Measurements from ENCODE around the gene AMPD3.

Gene AMPD3

DNA sequence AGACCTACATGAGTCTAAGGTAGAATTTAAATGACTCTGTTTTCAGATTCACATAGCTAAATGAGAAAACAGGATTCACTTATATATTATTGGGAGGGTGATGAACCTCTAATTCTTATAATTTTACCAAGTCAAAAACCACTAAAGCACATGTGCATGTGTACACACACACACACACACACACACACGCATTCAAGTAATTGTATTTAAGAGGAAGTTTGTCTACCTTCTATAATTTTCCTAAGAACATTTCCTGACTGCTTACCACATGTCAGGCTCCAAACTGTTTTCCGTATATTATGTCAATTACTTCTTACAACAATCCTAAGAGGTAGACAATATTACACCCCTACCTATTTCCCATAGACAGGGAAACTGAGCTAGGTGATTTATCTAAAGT lies 79.3 kb downstream of the AMPD3 start:
- no peak for DNase-seq (ENCODE audit: low read depth in 4 of 4, low spot score in 1 of 4)

DNA sequence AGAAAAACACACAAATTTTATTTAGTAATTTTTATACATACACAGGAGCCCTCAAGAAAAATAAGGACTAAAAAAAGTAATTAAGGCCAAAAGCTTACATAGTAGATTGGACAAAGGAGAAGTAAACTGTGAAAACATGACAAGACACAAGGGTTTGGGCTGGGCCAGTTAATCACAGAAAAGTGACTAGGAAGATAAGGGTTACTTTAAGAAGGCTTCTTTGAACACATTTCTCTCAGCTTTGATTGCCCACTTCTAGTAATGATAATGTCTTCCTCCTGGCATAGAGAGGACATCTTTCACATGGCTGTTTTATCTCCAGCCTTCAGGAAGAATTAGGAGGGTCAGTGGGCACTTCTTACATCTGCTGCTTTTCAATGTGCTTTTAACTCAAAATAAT lies 82.5 kb downstream of the AMPD3 start:
- DNase-seq (ENCODE audit: low read depth in 4 of 4, low spot score in 1 of 4) = no peak

DNA sequence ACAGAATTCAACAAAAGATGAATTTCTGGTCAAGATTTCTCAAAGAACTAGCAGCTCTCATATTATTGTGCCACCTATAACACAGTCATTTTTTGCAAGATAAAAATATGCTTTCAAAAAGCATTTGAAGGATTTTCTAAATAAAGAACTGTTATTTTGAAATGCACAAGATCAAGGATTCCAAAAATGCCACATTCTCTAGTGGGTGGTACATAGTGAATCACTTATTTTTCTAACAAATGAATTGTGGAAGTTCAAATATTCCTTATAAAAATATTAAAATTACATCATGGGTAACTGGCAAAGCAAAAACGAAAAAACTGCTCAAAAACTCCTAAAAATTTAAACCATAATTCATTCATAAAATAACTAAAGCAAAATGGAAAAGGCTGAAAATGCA lies 83.9 kb downstream of the AMPD3 start:
- DNase-seq (ENCODE audit: low read depth in 4 of 4, low spot score in 1 of 4) = no peak

DNA sequence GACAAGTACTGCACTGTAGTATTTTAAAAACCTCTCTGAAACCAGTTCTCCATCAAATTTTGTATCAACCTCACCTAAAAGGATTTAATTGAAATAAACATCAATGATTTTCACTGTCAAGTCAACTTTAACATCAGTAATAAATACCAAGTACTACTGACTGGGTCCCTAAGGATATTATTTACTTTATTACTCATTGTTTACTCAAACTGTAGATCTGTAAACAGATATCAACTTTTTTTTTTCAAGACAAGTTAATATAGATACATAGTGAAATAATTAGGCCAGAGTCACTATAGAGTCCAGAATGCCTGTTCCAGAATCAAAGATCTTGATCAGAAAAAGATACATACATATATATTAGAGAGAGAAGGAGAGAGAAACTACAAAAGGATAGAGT lies 84.3 kb downstream of the AMPD3 start:
- no peak for DNase-seq (ENCODE audit: low read depth in 4 of 4, low spot score in 1 of 4)

DNA sequence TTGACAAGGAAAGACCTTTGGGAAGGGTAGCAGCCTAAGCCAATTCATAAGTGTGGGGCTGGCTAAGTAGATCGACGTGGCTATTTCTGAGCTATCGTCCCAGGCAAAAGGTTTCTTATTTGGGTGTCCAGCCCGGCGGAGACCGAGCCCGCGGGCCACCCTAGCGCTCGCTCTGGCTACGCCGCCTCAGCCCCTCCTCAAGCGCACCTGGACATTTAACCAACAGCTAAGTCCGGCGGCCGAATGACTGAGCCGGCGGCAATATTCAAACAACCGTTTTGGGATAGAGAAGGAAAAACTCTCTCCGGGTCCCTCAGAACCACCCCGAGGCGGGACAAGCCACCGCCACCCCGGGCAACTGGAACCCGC lies 85.5 kb downstream of the AMPD3 start:
- peak in 1 of 4 experiments; percentile 0 for DNase-seq (ENCODE audit: low read depth in 4 of 4, low spot score in 1 of 4)

DNA sequence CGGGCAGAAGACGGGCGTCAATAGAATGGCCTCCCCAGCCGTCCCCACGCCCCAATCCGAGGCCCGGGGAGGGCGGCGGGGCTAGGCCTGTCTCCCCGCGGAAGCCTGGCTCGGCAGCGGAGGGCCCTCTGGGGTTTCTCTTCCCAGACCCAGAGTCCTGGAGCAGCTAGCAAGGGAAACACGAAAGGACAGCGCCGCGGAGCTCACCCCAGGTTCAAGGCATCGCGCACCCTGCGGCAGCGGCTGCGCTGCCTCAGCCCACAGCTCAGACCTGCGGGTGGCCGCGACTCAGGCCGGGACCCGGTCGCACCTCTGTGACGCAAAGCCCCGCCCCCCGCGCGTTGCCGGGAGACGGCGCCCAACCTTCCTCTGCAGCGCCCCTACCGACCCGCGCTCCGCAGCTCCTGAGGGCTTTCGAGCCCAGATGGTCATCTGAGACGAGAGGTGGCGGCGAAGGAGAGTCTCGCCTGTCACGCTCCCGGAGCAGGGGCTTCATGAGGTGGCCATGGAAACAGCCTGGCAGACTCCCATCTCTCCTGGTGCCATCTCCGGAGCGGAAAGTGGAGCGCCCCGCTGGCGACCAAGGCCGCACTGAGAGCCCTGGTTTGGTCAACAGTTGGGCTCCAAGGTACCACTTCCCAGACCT lies 86.0 kb downstream of the AMPD3 start, which contains the start of gene RNF141:
Gene RNF141 (minus strand): TSS at position 273 of the 646 bp plus-strand sequence. CDS start 7,029 bp downstream, outside the sequence.
- peak; percentile 96 to 97 (median 97) for DNase-seq (ENCODE audit: low read depth in 4 of 4, low spot score in 1 of 4)

DNA sequence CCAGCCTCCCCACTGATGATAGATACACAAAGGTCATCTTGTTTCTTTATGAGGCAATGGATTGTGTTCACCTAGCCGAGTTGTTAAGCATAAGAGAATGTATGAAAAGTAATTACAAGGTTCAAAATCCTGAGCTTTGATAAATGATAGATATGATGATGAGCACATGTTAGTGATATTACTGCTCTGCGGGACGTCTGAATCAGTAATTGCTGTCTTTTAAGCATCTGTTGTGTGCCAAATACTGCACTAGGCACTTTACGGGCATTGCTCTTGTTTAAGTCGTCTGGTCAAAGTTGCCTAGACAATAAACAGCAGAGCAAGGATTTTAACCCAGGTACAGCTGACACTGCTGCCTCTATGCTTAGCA lies 86.5 kb downstream of the AMPD3 start:
- DNase-seq (ENCODE audit: low read depth in 4 of 4, low spot score in 1 of 4) = no peak

DNA sequence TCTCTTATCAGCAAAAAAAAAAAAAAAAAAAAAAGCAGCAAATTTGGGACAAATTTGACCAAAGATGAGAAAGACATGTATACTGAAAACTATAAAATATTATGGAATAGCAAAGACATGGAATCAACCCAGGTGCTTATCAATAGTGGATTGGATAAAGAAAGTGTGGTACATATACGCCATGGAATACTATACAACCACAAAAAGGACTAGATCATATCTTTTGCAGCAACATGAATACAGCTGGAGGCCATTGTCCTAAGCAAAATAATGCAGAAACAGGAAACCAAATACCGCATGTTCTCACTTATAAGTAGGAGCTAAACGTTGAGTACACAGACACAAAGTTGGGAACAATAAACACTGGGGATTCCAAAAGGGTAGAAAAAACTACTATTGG lies 87.7 kb downstream of the AMPD3 start:
- no peak for DNase-seq (ENCODE audit: low read depth in 4 of 4, low spot score in 1 of 4)

DNA sequence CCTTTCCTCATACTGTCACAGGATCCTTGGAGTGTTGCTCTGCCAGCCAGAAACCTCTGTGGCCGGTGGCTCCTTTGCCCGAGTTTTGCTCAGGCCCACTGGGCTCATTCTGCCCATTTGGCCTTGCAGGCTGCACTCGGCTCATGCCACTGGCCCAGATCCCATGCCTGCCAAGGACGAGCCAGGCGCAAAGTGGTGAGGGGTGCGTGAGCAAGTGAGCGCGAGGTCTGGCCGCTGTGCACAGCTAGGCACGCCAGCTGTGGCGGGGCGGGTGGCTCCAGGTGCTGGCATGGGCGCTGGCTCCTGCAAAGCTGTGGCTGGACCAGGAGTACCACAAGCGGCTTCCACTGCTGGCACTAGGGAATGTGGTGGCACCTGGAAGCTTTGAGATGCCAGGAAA lies 88.7 kb downstream of the AMPD3 start:
- no peak for DNase-seq (ENCODE audit: low read depth in 4 of 4, low spot score in 1 of 4)

DNA sequence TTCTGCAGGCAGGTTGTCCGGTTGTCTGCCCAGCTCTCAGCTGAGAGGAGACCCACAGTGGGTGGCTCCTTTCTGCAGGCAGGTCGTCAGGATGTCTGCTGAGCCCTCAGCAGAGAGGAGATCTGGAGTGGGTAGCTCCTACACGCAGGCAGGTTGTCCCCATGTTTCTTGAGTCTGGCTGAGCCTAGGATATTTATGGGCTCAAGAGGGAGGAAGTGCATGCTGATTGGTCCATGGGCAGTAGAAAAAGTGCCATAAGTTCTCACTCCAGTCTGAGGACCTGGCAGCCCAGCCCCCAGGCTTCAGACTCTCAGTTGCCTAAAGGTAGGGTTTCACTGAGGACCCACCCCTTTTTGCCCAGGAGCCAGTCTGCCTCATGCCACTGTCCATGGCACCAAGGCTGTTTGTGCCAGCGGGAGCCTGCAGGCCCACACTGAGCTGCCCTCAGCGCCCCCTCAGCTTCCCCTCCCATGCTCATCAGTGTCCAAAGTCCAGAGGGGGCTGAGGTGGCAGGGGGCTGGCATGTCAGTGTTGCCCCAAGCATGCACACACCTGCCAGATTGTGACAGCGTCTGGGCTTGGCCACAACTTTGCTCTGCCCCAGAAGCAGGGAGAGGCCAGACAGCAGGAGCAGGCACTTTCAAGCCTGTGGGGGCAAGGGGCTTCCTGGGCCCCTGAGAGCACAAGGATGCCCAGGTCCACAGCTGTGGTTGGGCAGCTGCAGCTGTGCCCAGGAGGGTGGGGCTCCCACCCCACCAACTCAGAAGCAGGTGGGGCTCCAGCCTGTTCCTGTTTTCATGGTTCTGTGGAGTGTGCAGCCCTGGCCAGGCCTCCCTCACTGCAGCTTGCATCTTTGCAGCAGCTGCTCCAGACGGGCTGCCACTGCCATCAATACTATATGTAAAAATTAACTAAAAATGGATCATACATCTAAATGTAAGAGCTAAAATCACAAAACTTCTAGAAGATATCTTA lies 89.7 kb downstream of the AMPD3 start:
- no peak for DNase-seq (ENCODE audit: low read depth in 4 of 4, low spot score in 1 of 4)

DNA sequence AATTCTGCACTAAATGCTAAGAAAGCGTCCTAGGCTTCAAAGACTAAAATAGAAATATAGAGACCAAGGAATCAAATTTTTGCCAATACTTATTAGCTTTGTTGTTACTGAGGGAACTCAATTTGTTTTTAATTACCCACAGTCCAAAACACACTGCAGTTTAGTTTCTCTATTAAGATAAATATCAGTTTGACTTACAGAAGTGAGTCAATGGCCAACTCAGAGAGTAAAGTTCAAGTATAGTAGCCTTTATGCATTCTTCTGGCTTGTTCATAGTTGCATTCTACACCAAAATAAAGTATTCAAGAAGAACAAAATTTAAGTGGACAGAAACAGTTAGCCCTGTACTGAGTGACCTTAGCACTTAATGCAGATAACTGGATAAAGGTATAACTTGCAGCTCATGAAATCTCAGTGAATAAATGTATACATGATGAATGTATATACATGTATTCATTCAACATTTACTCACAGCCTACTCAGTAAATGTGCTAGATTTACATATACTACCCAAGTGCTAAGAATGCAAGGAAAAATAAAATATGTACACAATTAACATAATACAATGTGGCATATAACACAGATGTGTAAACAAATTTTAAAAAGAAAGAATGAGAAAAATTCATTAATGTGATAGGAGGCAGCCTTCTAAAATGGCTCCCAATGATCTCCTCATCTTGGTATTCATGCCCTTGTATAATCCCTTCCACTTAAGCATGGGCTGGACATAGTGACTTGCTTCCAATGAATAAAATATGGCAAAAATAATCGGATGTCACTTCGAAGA lies 95.6 kb downstream of the AMPD3 start:
- DNase-seq (ENCODE audit: low read depth in 4 of 4, low spot score in 1 of 4) = no peak

DNA sequence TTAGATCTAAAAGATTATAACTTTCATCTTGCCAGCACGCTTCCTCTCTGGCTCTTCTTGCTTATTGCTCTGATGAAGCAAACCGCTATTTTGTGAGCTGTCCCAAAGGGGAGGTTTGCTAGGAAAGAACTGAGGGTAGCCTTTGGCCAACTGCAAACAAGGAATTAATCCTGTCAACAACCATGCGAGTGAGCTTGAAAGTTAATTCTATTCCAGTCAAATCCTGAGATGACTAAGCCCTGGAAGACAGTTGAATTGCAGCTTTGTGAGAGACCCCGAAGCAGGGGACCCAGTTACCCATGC lies 96.2 kb downstream of the AMPD3 start:
- DNase-seq (ENCODE audit: low read depth in 4 of 4, low spot score in 1 of 4) = no peak

DNA sequence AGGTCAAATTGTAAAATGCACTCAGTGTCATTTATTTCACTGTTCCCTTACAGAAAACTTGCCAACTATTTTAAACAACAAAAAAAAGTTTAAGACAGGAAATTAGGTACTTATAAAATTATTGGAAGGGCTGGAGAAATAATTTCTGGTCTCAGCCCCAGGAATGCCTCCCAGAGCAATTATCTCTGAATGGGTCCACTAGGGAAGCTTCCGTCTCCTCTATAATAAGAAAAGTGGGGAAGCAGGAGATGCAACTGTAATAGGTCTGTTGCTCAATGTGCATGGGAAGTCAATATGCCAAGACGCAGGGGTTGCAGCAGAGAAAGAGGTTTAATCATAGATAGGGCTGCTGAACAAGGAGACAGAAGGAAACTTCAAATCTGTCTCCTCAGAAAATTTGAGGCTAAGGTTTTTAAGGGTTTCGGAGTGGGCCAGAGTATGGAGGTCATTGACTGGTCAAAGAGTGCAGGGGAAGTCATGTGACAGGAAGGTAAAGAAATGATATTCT lies 96.8 kb downstream of the AMPD3 start:
- no peak for DNase-seq (ENCODE audit: low read depth in 4 of 4, low spot score in 1 of 4)

DNA sequence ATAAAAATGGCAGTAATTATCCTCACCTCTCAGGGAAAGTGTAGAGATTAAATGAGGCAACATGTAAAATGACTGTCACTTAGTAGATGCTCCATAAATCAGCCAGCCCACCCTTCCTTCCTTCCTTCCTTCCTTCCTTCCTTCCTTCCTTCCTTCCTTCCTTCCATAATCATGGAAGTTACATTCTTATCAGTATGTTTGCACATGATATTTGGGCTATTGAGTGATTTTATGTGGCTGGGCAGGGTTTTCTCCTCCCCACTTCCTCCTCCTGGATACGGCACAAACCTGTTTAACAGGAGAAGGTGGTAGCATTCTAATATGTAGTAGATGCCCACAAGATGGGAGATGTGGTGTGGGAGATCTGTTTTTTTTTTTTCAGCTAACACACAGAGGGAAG lies 101.5 kb downstream of the AMPD3 start:
- DNase-seq (ENCODE audit: low read depth in 4 of 4, low spot score in 1 of 4) = no peak

All from stimulated activated CD4-positive, alpha-beta T cell treated with anti-CD3 and anti-CD28 coated beads, Interleukin-1b, Interleukin-23, amount 100 ng/mL, for 24 hours (primary cell).